Activated T-cell treated with anti-CD3 and anti-CD28 coated beads, Interleukin-2, amount 50 U/mL, for 72 hours (primary cell): ENCODE measurements around the gene CLBA1. TPM values are rescaled to one million over a fixed set of nuclear protein-coding genes. Genes with fewer than 3 reads are reported as not detected.

ENCODE experiments used
- ATAC-seq, 2 donors: fragments of 150-1000 bp; cut with Tn5 transposase; replicated peaks in 1 of 2; 2 replicates each; pipeline ENCODE4 v1.10.0; 2021; ENCODE audit warnings: moderate library complexity in 2 of 2, mild to moderate bottlenecking in 1 of 2
- DNase-seq, 2 donors: peaks; one replicate each; pipeline ENCODE4 v3.0.0; 2021 to 2022; ENCODE audit warnings: mixed read lengths in 1 of 2
- H3K27ac Mint-ChIP-seq: one replicate; pipeline ENCODE4 v1.8.0; 2022; ENCODE audit warnings: mild to moderate bottlenecking, moderate library complexity, mixed read lengths
- H3K27me3 Mint-ChIP-seq: one replicate; pipeline ENCODE4 v1.8.0; 2022; ENCODE audit warnings: low read depth, mixed read lengths
- H3K36me3 Mint-ChIP-seq, 2 donors: one replicate each; pipeline ENCODE4 v1.8.0; 2022; ENCODE audit warnings: mixed read lengths in 2 of 2, mild to moderate bottlenecking in 1 of 2; ENCODE audit not compliant: insufficient read depth in 2 of 2
- H3K4me1 Mint-ChIP-seq: one replicate; pipeline ENCODE4 v1.8.0; 2022; ENCODE audit warnings: low read depth, mixed read lengths
- H3K4me3 Mint-ChIP-seq, 2 donors: one replicate each; pipeline ENCODE4 v1.8.0; 2022; ENCODE audit warnings: mild to moderate bottlenecking in 2 of 2, mixed read lengths in 2 of 2, moderate library complexity in 2 of 2
- H3K9me3 Mint-ChIP-seq, 2 donors: one replicate each; pipeline ENCODE4 v1.8.0; 2022; ENCODE audit warnings: mixed read lengths in 2 of 2
- total RNA-seq, 2 donors: library from RNA; stranded (reverse); gene quantifications; one replicate each; pipeline ENCODE4 v1.2.3, GENCODE V29; 2022

Gene CLBA1
- total RNA-seq, 2 donors from 2014 or later = 0.79 to 0.93 TPM

- Mint-ChIP-seq H3K27ac (no peak overlapping the region), H3K9me3 (no peaks in the 10 kb centered on the region), H3K4me3 (no peak overlapping the region), H3K4me1 (peaks cover 21% of the 10 kb centered on the region), H3K27me3 (peaks cover 17% of the 10 kb centered on the region), H3K36me3 (no peaks in the 10 kb centered on the region)
- no peak for ATAC-seq
- DNase-seq = no peak
These were observed 56.5 kb downstream of the CLBA1 start for GRCh38 chr14:105041841-105042765.

GRCh38 chr14:105042813-105043212 lies 57.2 kb downstream of the CLBA1 start:
- Mint-ChIP-seq H3K36me3 (no peaks in the 10 kb centered on the region), H3K4me3 (no peak overlapping the region), H3K9me3 (no peaks in the 10 kb centered on the region), H3K27ac (no peak overlapping the region), H3K27me3 (peaks cover 17% of the 10 kb centered on the region), H3K4me1 (peaks cover 21% of the 10 kb centered on the region)
- DNase-seq (no peak), ATAC-seq (no peak)

- Mint-ChIP-seq H3K9me3 (no peaks in the 10 kb centered on the region), H3K27ac (peak overlapping the region; percentile 30), H3K4me3 (no peak overlapping the region), H3K27me3 (peaks cover 17% of the 10 kb centered on the region), H3K4me1 (peaks cover 21% of the 10 kb centered on the region), H3K36me3 (peaks cover 0 to 3% of the 10 kb centered on the region in 2 donors)
- ATAC-seq (no peak), DNase-seq (no peak)
These were observed 58.1 kb downstream of the CLBA1 start for GRCh38 chr14:105043641-105044040.

Other genes starting within 250 kb of the CLBA1 start
- 10 to 100 TPM; 72.9 TPM for gene SIVA1, start 232.6 kb upstream of the CLBA1 start, total RNA-seq
- gene AKT1, start 190.0 kb upstream of the CLBA1 start, total RNA-seq = 100 to 1,000 TPM in 1 of 2 donors, 10 to 100 TPM in 1; 98.0 to 113 TPM
- 1 to 10 TPM; 2.5 to 3.0 TPM for gene ZBTB42, start 184.7 kb upstream of the CLBA1 start, total RNA-seq
- 1 to 10 TPM; 6.1 to 7.9 TPM for gene CEP170B, start 120.5 kb upstream of the CLBA1 start, total RNA-seq
- under 1 TPM in 1 of 2 donors, not detected in 1; 0.30 TPM for gene PLD4, start 60.9 kb upstream of the CLBA1 start, total RNA-seq
- gene AHNAK2, start 7.4 kb upstream of the CLBA1 start, total RNA-seq = under 1 TPM in 1 of 2 donors, not detected in 1; 0.05 TPM
- 10 to 100 TPM; 56.8 to 57.5 TPM for gene CDCA4, start 35.3 kb downstream of the CLBA1 start, total RNA-seq
- gene GPR132, start 79.6 kb downstream of the CLBA1 start, total RNA-seq = 10 to 100 TPM; 38.2 to 49.6 TPM
- 1 to 10 TPM; 3.1 to 5.4 TPM for gene JAG2, start 183.0 kb downstream of the CLBA1 start, total RNA-seq
- gene NUDT14, start 195.5 kb downstream of the CLBA1 start, total RNA-seq = 10 to 100 TPM; 13.3 to 18.2 TPM